ENCODE data around the gene PCCA.
"Not testable (repeated sequence)": the region's sequence is repeated elsewhere in the genome, so short reads cannot be mapped to it uniquely, and the experiment has no call there.

PCCA gene

GRCh38 chr13:100364591-100364990, 275.7 kb downstream of the PCCA start:
- no peak for DNase-seq

GRCh38 chr13:100365680-100366079, 276.8 kb downstream of the PCCA start:
- DNase-seq, result no peak

- no peak for DNase-seq
Observed at GRCh38 chr13:100378533-100378932, 289.6 kb downstream of the PCCA start.

- DNase-seq, result no peak
Observed at GRCh38 chr13:100381595-100382224, 292.8 kb downstream of the PCCA start.

- DNase-seq, result no peak
Observed at GRCh38 chr13:100382785-100383184, 293.9 kb downstream of the PCCA start.

DNA sequence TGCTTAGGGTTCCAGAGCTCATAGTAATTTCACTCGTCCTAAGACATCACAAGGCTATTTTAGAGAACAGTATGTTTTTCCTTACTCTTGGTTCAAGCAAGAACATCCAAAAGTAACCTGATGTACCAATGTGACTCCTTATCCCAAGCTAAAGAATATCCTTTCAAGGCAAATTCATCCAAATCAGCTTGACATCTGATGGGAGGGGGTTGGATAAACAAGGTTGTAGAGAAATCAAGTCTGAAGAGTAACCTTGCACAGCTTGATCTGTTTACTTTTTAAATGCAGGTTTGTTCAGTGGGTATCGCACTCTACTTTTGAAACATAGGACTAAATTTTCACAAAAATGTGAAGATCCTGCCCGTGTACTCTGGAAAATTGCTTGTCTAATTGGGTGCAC, 298.5 kb downstream of the PCCA start:
- no peak for DNase-seq

- not testable (repeated sequence) for DNase-seq
Observed at GRCh38 chr13:100388150-100388549, 299.3 kb downstream of the PCCA start.

DNA sequence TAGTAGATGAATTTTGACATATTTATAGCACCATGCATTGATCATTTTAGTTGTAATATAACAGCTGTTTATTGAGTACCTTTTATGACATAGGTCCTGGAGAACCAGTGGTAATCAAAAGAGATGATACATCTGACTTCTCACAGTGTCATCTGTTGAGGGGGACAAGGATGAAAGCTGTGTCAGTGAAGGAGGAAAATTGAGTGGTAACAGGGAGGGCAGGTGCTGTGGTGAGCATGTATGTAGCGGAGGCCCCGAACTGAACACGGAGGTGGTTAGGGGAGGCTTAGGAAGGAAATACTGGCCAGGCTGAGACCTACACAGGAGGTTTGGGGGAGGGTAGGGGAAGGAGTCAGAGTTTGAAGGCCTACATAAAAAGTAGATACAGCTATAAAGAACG, 300.0 kb downstream of the PCCA start:
- DNase-seq, result no peak

DNA sequence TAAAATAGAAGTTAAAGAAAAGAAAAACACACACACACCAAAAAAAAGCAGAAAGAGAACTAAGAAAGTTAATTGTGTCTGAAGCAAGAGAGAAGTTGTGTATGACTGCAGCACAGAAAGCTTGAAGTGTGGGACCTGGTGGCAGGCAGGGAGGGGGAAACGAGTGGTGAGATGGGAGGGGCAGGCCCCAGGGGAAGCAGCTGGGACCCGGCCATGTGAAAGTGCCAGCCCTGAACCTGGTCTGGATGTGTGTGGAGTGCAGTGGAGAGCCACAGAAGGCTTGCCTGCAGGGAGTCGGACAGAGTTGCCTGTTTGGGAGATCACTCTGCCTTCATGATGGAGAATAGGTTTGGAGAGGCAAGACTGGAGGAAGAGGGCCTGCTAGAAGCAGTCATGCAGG, 300.7 kb downstream of the PCCA start:
- no peak for DNase-seq

DNA sequence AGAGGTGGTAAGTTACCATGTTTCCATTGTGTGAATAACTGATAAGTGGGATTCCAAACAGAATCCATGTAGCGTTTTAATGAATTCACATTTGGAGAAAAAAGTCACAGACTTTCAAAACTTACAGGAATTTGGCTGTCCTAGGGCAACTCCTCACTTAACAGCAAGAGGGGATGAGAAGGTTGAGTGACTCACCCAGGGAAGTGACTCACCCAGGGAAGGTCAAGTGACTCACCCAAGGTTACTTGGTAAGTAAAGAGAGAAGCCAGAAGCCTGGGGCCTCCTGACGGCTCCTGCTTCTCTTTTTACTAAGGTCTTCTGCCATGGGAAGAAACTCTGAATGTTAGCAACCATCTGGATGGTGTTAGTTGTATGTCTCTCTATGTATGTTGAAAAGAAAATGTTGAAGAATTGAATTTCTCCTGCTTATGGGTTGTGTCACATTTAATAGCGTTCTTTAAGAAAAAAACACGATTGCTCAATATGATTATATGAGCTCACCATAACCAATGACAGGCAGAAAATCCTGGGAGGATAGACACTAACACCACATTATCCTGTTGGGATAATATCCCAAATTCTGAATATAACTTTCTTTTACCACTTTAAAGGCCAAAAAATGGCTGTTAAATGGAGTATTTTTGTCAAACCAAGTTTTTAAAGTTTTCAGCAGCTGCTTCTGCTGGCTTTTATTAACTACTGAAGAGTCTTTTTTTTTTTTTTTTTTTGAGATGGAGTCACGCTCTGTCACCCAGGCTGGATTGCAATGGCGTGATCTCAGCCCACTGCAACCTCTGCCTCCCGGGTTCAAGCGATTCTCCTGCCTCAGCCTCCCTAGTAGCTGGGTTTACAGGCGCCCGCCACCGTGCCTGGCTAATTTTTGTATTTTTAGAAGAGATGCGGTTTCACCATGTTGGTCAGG, 304.1 kb downstream of the PCCA start:
- peak; percentile 57 for DNase-seq

DNA sequence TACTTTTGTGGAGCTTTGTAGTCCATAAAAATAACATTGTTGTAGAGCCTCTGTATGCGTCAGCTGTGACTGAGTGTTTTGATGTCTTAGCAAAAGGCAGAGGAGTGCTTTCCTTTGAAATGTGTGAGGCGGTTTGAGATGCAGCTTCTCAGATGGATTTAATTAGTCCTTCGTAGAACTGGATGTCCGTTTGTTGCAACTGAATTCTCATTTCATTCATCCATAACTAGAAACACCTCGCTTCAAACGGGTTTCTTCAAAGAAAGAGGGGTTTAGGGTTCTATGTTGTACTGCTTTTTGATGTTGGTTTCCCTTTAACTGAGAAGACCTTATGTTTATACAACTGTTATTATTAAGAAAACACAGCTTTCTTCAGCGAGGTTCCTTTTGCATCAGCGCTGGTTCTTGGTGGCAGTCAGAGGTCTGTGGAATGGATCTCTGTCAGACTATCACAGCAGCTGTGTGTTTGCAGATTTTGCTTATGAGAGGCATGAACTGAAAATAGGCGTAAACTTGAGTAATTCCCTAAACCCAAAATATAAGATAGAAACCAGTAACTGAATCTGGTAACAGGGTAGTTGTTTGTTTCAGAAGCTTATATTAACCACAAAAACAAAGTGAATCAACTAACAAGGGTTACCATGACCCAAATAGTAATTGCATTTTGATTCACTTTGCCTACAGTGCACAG, 305.3 kb downstream of the PCCA start:
- no peak for DNase-seq

GRCh38 chr13:100395698-100396373, 306.9 kb downstream of the PCCA start:
- DNase-seq, result no peak

DNA sequence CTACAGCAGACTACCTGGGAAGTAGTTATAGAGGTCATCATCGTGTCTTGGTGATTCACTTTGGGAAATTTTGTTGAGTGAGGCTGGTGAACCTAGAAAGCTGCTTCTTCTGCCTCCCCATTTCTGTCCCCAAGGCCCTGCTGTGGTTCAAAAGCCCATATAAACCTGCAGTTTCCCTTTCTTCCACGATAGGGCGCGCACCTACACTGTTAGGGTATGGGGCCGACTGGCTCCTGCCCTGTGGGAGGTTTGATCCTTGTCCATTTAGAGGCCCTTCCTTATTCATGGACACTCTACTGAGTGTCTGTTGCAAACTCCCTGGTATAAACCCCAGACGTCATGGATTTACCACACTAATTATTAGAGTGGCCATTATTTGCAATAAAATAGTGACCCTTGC, 307.9 kb downstream of the PCCA start:
- no peak for DNase-seq

DNA sequence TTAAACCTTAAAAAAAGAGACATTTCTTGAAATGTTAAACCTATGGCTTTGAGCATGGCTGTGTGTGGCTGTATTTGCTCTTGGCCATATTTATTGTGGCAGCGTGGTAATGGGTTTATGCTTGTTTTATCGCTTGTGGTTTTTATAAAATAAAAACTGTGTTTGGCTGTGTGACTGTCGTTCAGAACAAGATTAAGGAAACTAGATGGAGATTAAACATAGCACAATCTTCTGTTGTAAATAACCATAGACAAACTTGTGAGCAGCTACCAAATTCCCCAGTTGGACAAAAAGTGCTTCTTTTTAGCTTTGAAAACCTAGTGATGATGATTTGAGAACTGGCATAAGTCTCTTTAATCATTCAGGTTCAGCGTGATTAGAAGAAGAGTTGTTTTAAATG, 308.7 kb downstream of the PCCA start:
- no peak for DNase-seq

DNA sequence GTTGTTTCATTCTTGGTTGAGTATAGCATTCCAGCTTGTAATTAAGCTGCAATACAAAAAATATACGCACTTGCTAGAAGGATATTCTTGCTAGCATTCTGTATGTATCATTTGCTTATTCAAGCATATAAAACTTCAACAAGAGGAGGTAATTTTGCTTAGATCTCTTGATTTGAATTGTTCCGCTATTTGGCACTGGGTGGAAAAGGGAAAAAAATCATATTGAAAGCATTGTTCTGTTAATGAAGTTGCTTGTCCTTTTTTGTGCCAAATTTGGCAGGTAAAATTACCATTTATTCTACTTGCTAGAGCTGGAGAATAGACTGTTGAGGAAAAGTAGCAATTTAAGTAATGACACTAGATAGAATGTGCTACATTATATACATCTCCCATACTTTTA, 309.5 kb downstream of the PCCA start:
- DNase-seq, result no peak

- DNase-seq, result no peak
Observed at GRCh38 chr13:100399455-100399854, 310.6 kb downstream of the PCCA start.

DNA sequence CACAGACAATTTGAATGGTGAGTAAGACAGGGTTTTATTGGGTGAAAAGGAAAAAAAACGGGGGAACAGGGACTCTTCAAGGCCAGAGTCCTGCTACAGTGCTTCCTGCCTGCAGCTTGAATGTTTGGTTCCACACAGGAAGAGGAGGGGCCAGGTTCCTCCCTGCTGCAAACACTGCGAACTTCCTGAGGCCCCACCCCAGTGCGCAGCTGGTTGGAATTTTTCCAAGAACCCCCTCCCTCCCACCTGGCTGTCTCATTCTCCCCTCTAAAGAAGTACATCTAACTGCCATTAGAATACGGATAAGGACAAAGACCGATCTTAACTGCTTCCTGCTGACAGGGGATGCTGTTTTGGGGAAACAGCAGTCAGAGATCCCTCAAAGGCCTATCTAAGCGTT, 314.8 kb downstream of the PCCA start:
- no peak for DNase-seq

DNA sequence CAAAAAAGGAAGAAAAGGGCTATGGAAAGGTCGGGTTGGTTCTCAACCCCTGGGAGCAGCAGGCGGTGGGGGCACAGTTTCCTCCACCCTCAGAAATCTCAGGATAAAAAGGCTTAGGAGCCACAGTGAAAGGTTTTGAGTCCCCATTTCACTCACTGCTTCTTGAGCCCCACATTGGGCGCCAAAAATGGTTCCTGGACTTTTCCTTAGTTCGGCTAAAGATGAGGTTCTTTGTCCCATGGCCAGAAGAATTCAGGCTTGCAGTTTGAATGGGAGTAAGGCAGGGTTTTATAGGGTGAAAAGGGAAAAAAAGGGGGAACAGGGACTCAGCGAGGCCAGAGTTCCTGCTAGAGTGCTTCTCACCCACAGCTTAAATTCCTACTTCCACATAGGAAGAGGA, 320.2 kb downstream of the PCCA start:
- DNase-seq, result no peak

DNA sequence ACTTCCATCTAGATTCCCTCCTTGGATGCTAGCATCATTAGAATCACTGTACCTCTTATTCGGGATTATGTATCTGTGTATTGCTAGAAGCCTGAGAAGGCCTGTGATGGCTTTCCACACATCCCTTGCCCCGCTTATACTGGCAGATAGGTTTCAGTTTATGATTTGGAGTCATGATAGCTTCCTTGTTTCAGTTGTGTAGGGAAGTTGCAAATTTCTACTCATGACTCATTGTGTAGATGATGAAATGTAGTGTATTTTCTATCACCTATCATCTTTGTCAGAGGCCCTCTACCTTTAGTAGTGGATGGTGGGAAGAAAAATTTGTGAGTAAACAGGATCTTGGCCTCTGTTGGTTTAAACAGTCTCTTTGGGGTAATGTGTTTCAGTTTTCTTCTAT, 334.5 kb downstream of the PCCA start:
- no peak for DNase-seq

DNA sequence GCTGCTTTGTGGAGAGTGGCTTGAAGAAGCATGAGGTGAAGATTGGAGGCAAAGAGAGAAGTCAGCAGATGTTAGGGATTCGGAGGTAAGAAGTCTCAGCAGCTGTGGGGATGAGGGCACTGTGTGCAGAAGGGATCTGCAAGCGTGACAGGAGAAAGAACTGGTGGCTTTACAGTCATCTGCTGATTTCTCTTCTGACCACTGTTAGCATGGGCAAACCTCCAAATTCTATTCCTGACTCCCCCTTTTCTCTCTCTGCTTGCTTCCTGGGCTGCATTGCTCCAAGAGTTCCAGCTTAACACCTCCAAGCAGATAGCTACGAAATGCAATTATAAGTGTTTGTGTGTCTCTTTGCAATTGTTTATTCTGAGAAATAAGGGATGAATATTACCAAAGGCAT, 340.1 kb downstream of the PCCA start:
- DNase-seq, result no peak

DNA sequence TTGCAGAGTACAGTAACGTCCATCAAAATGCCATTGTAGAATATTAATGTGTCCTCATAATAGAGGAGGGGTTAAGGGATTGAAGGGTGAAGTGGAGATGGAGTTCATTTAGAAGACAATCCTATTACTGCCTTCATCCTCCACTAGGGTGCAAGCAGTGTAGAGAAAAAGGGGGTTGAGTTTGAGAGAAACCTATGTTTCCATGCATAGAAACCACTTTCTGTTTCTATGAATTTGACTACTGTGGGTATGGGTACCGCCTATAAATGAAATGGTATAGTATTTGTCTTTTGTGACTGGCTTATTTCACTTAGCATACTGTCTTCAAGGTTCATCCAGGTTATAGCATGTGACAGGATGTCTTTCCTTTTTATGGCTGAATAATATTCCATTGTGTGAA, 343.7 kb downstream of the PCCA start:
- DNase-seq, result no peak

DNA sequence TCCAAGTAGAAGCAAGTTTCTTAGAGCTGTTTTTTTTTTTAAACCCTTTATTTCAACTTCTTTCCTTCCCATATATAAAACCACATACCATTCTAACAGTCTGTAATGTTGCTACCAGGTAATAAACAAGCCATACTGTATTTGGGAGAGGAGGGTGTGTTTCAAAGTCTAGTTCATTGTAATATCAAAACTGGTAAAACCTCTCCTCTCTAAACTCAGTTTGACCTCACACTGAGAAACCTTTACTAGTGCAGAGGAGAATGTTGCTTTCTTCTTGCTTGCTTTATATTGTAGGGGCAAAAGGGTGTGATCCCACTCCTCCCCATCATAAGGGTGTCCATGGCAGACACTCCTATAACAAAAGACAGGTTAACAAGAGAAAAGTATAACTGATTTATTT, 344.6 kb downstream of the PCCA start:
- no peak for DNase-seq

DNA sequence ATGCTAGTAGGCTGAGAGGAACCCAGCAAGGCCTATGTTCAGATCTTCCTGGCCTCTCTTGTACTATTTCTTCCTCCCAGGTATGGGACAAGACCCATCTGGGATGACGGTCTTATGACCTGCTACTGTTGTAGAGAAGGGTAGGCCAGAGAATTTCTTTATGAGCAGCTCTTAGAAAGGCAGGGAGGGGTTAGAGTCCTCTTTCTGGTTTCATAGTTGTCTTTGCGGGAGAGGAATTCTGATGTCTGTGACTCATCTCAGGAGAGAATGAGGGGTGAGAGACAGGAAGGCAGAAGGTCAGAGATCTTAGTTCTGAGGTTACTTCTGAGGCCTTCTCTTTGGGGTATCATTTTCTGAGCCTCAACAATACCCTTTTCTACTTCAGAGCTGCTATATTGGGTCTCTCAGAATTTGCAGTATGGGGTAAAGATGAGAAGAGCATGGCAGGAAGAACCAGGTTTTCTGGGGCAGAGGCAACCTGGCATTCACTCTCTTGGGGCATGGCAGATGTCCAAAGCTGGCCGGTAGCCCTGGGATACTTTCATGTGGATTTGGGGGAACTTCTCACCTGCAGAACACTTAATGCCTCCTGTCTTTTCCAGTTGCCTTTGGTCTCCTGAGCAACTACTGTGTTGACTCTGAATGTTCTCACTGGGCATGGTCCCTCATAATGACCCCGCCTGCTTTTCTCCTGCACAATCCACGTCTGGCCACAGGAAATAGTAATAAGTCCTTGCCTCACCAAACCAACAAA, 345.3 kb downstream of the PCCA start:
- no peak for DNase-seq
